Pancreas (tissue), 10 donors: ENCODE data around the gene ANGPTL2. TPM values are rescaled to one million over a fixed set of nuclear protein-coding genes. Genes with fewer than 3 reads are reported as not detected.

ENCODE experiments used
- ATAC-seq, 4 donors: fragments of 200-7000 bp; cut with Tn5 transposase; one replicate each; pipeline versions ENCODE4 v1.8.0 to v1.9.1; 2020; ENCODE audit warnings: mild to moderate bottlenecking in 4 of 4, moderate library complexity in 4 of 4
- DNase-seq, 6 donors: peaks; one replicate each; pipeline ENCODE4 v3.0.0-alpha.2; 2020
- FAIRE-seq: peaks from 2 replicates; lab custom pipeline; 2012; peaks lifted over from hg19 to GRCh38; lab: Jason Lieb, UNC
- H3K27ac ChIP-seq, 4 donors: fragments of 200-600 bp; sonication (generic); 1 replicate in 3 of 4; 2 replicates in 1 of 4; pipeline versions ENCODE4 v1.5.0 to v1.8.0; 2020
- H3K27me3 ChIP-seq, 4 donors: fragments of 200-600 bp; one replicate each; pipeline ENCODE4 v1.8.0; 2021
- H3K36me3 ChIP-seq, 3 donors: fragments of 200-600 bp; sonication (generic) in 1 of 3; one replicate each; pipeline versions ENCODE4 v1.5.0 to v1.8.0; 2020 to 2021
- H3K4me1 ChIP-seq, 3 donors: fragments of 200-600 bp; one replicate each; pipeline ENCODE4 v1.8.0; 2021
- H3K4me3 ChIP-seq, 4 donors: fragments of 200-600 bp; sonication (generic) in 2 of 4; one replicate each; pipeline versions ENCODE4 v1.5.0 to v1.8.0; 2020 to 2021
- H3K9me3 ChIP-seq, 4 donors: fragments of 200-600 bp; one replicate each; pipeline ENCODE4 v1.8.0; 2021
- CTCF ChIP-seq, 4 donors: fragments of 200-600 bp; sonication (generic) in 3 of 4; IDR thresholded peaks; one replicate each; pipeline versions ENCODE4 v1.5.0 to v1.8.0; 2021; ENCODE audit warnings: antibody characterized with exemption in 4 of 4
- WGBS, 2 donors: extraction: QIAGEN DNeasy Blood & Tissue Kit; methylation state at CpG; one replicate each; pipeline ENCODE4 v1.1.7; 2013; 5-methylcytosine and 5-hydroxymethylcytosine counted together
- intact Hi-C, 3 donors: fragments of 100-400 bp; cut with DNase I; formaldehyde crosslinking; loops; one replicate each; pipeline versions ENCODE4 v1.11.1 to v1.14.2; 2022
- polyA plus RNA-seq, 2 donors: library from polyadenylated mRNA; stranded (reverse); fragments of 200-250 nt; gene quantifications; one replicate each; pipeline ENCODE4 v1.2.3, GENCODE V29; 2013
- total RNA-seq, 6 donors: library from RNA; stranded (reverse); fragmentation: NEBNext Ultra II Directional in 4 of 6; extraction: Animal tissue kit (Norgen Biotek cat#: 25700) in 4 of 6; gene quantifications; one replicate each; pipeline versions ENCODE4 v1.2.1 to v1.2.4, GENCODE V29; 2021 to 2023
- donor health status: healthy with polysubstance abuse.
- donor health status: DM: no; HTN: no; CAD: no; lungs with moderate emphysema.
- donor health status: DM: no; HTN: no; CAD: no.
- donor health status: control.
- donor health status: control.
- donor health status: Bipolar disorder and iron deficiency.
- donor health status: DM: yes; HTN: yes; CAD: no.
- donor health status: DM: no; HTN: no; CAD: no.
- donor health status: DM: no; HTN: no; CAD: no.
- donor health status: DM: yes; HTN: yes; CAD: no.

The ANGPTL2 gene
- total and polyA plus RNA-seq, 8 donors, result 1.2 to 4.6 (median 2.3) TPM

DNA sequence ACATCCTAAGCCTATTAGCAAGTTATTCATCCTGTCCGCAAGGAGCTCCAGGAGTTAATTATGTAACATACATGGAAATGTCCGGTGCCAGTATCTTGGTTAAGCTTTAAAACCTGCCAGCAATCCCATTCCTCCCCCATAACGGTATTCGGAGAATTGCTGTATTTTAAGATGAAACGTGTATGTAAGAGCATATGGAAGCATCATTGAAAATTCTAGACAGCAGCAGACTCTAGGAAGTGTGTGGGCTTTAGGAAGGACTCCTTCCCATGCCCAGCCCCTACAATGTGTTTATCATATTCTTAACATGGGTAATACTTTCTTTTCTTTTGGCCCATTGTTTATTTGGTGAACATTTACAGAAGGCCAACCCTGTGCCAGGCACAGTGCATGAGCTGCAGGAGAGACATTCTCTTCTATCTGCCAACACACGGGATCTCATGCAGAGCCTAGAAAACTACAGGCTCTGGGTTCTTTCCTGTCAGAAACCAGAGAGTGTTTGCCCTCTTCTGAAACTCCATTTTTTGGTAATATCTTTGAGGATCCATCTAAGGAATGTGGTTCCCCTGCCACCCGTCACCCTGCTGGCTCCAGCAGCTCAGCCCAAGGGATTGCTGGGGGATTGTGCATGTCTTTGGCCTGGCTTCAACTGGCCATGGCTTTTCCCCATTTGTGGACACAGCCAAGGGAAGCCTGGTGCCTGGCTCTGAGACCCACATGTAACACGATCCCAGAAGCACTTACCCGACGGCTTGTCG lies 15.1 kb downstream of the ANGPTL2 start:
- no peak overlapping the region for H3K27ac ChIP-seq
- WGBS, 2 donors, result 84 to 91% methylated on average over 11 of the region's 11 CpGs
- no peak for ATAC-seq
- no peak for FAIRE-seq
- intact Hi-C loops, result no loop called here
- no peaks in the 10 kb centered on the region for H3K4me1 ChIP-seq
- peak in 1 of 6 donors; percentile 15 for DNase-seq
- no peaks in the 10 kb centered on the region for H3K36me3 ChIP-seq
- TF ChIP-seq CTCF (IDR thresholded peaks at IDR 0.05), result no peak
- no peaks in the 10 kb centered on the region for H3K9me3 ChIP-seq
- no peaks in the 10 kb centered on the region for H3K27me3 ChIP-seq
- H3K4me3 ChIP-seq, result no peak overlapping the region

DNA sequence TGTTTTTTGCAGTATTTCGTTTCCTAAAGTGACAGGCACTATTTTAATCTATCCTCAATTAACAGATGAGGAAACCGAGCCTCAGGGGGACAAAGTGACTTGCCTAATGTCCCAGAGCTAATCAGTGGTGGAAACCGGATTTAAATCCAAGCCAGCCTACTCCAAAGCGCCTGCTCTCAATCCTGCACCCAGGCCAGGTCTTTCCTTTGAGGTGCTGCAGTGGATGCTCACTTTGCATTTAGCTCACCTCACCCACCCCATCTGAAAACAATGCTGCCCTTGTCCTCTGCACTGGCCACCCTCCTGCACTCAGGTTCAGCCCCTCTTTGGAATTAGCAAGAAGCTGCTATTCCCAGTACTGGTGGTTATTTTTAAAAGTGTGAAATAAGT lies 16.0 kb downstream of the ANGPTL2 start:
- WGBS, 2 donors, result 83 to 91% methylated on average over 4 of the region's 4 CpGs
- no peaks in the 10 kb centered on the region for H3K4me1 ChIP-seq
- no peak overlapping the region for H3K4me3 ChIP-seq
- DNase-seq (no peak), ATAC-seq (no peak), FAIRE-seq (no peak)
- intact Hi-C loops, result no loop called here
- TF ChIP-seq CTCF (IDR thresholded peaks at IDR 0.05), result no peak
- H3K27me3 ChIP-seq, result no peaks in the 10 kb centered on the region
- H3K36me3 ChIP-seq, result no peaks in the 10 kb centered on the region
- no peaks in the 10 kb centered on the region for H3K9me3 ChIP-seq
- no peak overlapping the region for H3K27ac ChIP-seq

DNA sequence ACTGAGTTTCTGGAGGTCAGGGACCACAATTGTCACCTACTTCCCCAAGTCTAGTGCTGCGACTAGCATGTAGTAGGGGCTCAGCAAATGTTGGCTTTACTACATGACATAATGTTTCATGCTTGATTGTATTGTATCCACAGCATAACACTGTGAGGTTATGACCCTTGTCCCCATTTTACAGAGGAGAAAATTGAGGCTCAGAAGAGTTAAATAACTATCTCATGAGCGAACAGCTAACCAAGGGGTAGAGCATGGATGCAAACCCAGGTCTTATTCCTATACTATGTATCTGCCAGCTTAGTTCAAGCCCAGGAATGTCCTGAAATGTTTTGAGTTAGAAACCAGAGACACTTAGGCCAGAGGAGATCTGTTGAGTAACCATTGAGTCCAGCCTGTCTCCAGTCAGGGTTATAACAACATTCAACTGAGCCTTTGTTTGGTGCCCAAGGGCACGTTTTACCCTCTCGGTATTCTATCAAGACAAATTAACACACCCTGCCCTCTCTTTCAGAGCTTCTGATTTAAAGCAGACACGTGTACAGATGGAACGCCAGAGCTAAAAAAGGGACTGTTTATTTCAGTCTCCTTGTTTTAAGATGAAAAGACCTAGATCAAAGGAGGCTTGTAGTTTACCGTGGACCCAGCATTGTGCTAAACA lies 16.5 kb downstream of the ANGPTL2 start:
- TF ChIP-seq CTCF (IDR thresholded peaks at IDR 0.05), result no peak
- H3K36me3 ChIP-seq, result no peaks in the 10 kb centered on the region
- no peaks in the 10 kb centered on the region for H3K9me3 ChIP-seq
- intact Hi-C loops, result no loop called here
- no peak overlapping the region for H3K4me3 ChIP-seq
- no peak for FAIRE-seq
- ATAC-seq, result no peak
- no peaks in the 10 kb centered on the region for H3K27me3 ChIP-seq
- no peak overlapping the region for H3K27ac ChIP-seq
- no peaks in the 10 kb centered on the region for H3K4me1 ChIP-seq
- no peak for DNase-seq
- 90 to 94% methylated on average over 7 of the region's 7 CpGs for WGBS, 2 donors

DNA sequence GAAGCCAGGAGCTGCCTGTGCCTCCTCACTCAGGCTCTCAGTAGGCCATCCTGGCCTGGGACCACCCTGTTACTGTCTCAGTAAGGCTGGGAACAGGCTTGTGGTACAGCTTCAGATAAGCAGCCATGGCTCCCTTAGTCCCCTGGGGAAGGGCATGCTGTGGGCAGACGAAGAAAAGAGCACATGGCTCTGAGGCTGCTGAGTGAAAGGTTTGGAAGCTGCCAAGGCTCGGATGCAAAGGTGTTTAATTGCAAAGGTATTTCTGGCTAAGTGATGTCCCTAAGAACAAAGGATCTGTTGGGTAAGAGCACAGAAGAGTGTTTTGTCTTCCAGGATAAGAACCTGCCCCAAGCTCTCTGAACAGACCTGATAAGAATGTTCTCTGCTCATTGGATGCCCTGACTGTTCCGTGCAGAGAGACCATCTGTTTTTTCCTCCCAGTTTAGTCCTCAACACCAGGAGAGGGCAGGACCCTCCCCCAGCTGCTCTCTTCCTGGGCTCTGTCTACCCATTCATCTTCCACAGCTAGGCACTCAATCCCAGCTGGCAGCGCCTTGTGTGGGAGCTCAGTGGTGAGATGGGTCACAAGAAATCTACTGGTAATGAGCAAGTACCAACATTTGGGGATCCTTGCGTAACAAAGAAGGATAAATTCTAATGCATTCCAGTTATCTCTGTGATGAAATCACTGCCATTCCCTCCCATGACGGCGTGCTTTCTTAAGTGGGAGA lies 17.7 kb downstream of the ANGPTL2 start:
- peak in 1 of 4 donors; percentile 15 for ATAC-seq
- WGBS, 2 donors, result 91 to 94% methylated on average over 7 of the region's 7 CpGs
- DNase-seq, result no peak
- H3K4me3 ChIP-seq, result no peak overlapping the region
- no peak for TF ChIP-seq CTCF (IDR thresholded peaks at IDR 0.05)
- H3K27ac ChIP-seq, result no peak overlapping the region
- H3K4me1 ChIP-seq, result no peaks in the 10 kb centered on the region
- no peak for FAIRE-seq
- intact Hi-C loops, result no loop called here
- no peaks in the 10 kb centered on the region for H3K36me3 ChIP-seq
- H3K9me3 ChIP-seq, result no peaks in the 10 kb centered on the region
- H3K27me3 ChIP-seq, result no peaks in the 10 kb centered on the region
